HEK293T (cell line): ENCODE data around the gene SLC18B1.

Experiments
- ARNT ChIP-seq: fragments of 450-650 bp; IDR thresholded peaks from 2 replicates; pipeline ENCODE4 v1.6.1; 2017; ENCODE audit warnings: mild to moderate bottlenecking
- BHLHE40 ChIP-seq: fragments of 450-650 bp; IDR thresholded peaks from 2 replicates; pipeline ENCODE4 v1.6.1; 2016; ENCODE audit warnings: mild to moderate bottlenecking, moderate library complexity, borderline replicate concordance
- ELF4 ChIP-seq: fragments of 450-650 bp; IDR thresholded peaks from 2 replicates; pipeline ENCODE4 v1.6.1; 2017; ENCODE audit warnings: antibody characterized with exemption
- FOXA1 ChIP-seq: fragments of 450-650 bp; IDR thresholded peaks from 2 replicates; pipeline ENCODE4 v1.6.1; 2016; ENCODE audit warnings: mild to moderate bottlenecking
- FOXK2 ChIP-seq: fragments of 450-650 bp; IDR thresholded peaks from 2 replicates; pipeline ENCODE4 v1.6.1; 2016; ENCODE audit warnings: mild to moderate bottlenecking
- FOXM1 ChIP-seq: fragments of 450-650 bp; IDR thresholded peaks from 2 replicates; pipeline ENCODE4 v1.6.1; 2017; ENCODE audit warnings: mild to moderate bottlenecking, borderline replicate concordance
- L3MBTL2 ChIP-seq: fragments of 450-650 bp; conservative IDR thresholded peaks from 2 replicates; pipeline ENCODE4 v1.6.1; 2016; ENCODE audit warnings: mild to moderate bottlenecking
- LEF1 ChIP-seq: fragments of 450-650 bp; IDR thresholded peaks from 2 replicates; pipeline ENCODE4 v1.6.1; 2017; ENCODE audit warnings: mild to moderate bottlenecking, borderline replicate concordance
- PKNOX1 ChIP-seq: fragments of 450-650 bp; IDR thresholded peaks from 2 replicates; pipeline ENCODE4 v1.6.1; 2016
- SP1 ChIP-seq: fragments of 450-650 bp; IDR thresholded peaks from 2 replicates; pipeline ENCODE4 v1.6.1; 2017
- SUZ12 ChIP-seq: fragments of 450-650 bp; IDR thresholded peaks from 2 replicates; pipeline ENCODE4 v1.6.1; 2016; ENCODE audit warnings: mild to moderate bottlenecking
- TARDBP ChIP-seq: fragments of 450-650 bp; IDR thresholded peaks from 2 replicates; pipeline ENCODE4 v1.6.1; 2016
- ZNF384 ChIP-seq: fragments of 450-650 bp; IDR thresholded peaks from 2 replicates; pipeline ENCODE4 v1.6.1; 2016

- no peak for TF ChIP-seq BHLHE40
- TF ChIP-seq PKNOX1 = no peak
- no peak for TF ChIP-seq LEF1
- no peak for TF ChIP-seq FOXA1
- TF ChIP-seq ZNF384 = no peak
- no peak for TF ChIP-seq TARDBP
- no peak for TF ChIP-seq FOXK2
- TF ChIP-seq SP1 = no peak
- TF ChIP-seq L3MBTL2 = no peak
- TF ChIP-seq FOXM1 = no peak
- TF ChIP-seq ELF4 = no peak
- no peak for TF ChIP-seq ARNT
- no peak for TF ChIP-seq SUZ12
These were observed 73.0 kb downstream of the SLC18B1 start for GRCh38 chr6:132725471-132725870.
